HG02571 (cell line): ENCODE results near the gene ASB11.
A peak's percentile ranks its signal among the peaks of the same experiment; 100 is the strongest.

ENCODE experiments used
- ATAC-seq: cut with Tn5 transposase; IDR thresholded peaks from one replicate; pipeline ENCODE4 v1.9.1; 2021; ENCODE audit warnings: mild to moderate bottlenecking, moderate library complexity; ENCODE audit not compliant: unreplicated experiment

The ASB11 gene

GRCh38 chrX:15315509-15315908, at the start of gene ASB11:
Gene ASB11, minus strand, starts transcription at chrX:15315640. Its CDS starts 35 bp downstream, at chrX:15315605.
- ATAC-seq: no peak

DNA sequence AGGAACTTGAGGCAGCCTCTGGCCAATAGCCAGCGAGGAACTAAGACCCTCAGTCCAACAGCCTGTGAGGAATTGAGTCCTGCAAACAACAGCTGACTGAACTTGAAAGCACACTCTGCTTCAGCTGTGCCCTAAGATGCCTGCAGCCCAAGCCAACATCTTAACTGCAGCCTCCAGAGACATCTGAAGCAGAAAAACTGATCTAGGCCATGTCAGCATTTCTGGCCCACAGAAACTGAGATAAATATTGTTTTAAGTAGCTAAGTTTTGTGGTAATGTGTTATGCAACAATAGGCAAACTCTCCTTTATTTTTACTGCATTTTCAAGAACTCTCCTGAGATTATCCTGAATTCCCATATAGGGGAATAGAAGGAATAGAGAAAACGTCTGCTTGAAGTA, 44.3 kb upstream of the ASB11 start:
- no peak for ATAC-seq

DNA sequence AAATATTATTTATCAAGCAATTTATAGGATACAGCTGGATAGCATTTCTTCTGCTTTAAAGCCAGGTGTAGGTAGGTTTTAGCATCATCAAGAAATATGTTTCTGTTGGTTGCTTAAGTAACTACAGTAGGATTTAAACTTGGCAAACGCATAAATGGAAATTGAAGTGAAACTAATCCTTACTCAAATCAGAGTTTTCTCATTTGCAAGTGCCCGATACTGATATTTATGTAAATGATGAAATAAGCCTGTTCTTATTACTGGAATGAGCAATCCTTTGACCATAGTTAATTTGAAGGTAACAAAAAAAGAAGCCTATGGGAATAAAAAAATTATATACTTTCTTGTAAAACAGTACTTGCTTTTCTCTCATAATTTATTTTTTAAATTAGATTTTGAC, 43.1 kb upstream of the ASB11 start:
- no peak for ATAC-seq

- no peak for ATAC-seq
Observed at GRCh38 chrX:15356444-15356843, 41.0 kb upstream of the ASB11 start.

- no peak for ATAC-seq
Observed at GRCh38 chrX:15350329-15350996, 35.0 kb upstream of the ASB11 start.

GRCh38 chrX:15349046-15349445, 33.6 kb upstream of the ASB11 start:
- ATAC-seq: no peak

- no peak for ATAC-seq
Observed at GRCh38 chrX:15345976-15346375, 30.5 kb upstream of the ASB11 start.

DNA sequence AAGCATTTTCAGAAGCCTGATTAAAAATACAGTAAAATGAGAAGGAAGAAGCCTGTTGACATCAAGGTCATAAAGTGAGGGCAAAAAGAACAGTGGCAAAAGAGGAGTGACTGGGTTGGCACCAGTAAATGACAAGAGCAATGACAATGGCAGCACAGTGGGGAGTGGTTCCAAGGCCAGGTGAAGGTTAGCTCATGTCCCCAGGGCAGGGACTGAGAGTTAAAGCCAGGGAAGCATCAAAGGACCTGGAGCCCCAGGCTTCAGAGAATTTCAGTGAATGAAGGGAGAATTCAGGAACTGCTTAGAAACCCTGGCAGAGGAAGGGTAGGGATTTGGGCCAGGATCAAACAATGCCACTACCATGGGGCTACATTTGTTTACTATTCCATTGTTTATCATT, 28.7 kb upstream of the ASB11 start:
- ATAC-seq: no peak

- no peak for ATAC-seq
Observed at GRCh38 chrX:15343075-15343476, 27.6 kb upstream of the ASB11 start.

DNA sequence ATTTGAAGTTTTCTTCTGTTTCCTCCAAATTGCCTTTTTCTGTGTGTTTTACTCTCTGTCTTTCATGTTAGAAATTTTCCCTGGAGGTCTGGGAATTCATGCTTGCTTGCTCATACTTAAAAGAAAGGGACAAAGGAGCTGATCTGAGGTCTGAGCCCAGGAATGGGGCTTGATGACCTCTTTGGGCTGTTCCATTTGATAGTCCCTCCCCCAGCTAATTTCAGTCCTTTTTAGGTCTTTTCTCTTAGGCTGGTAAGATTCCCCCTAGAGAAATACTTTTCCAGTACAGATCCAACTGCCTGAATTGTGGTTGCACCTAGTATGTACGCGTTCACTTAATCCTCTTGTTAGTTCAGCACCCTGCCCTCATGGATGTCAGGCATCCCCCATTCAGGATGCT, 25.4 kb upstream of the ASB11 start:
- ATAC-seq: no peak

- no peak for ATAC-seq
Observed at GRCh38 chrX:15336023-15336413, 20.6 kb upstream of the ASB11 start.

DNA sequence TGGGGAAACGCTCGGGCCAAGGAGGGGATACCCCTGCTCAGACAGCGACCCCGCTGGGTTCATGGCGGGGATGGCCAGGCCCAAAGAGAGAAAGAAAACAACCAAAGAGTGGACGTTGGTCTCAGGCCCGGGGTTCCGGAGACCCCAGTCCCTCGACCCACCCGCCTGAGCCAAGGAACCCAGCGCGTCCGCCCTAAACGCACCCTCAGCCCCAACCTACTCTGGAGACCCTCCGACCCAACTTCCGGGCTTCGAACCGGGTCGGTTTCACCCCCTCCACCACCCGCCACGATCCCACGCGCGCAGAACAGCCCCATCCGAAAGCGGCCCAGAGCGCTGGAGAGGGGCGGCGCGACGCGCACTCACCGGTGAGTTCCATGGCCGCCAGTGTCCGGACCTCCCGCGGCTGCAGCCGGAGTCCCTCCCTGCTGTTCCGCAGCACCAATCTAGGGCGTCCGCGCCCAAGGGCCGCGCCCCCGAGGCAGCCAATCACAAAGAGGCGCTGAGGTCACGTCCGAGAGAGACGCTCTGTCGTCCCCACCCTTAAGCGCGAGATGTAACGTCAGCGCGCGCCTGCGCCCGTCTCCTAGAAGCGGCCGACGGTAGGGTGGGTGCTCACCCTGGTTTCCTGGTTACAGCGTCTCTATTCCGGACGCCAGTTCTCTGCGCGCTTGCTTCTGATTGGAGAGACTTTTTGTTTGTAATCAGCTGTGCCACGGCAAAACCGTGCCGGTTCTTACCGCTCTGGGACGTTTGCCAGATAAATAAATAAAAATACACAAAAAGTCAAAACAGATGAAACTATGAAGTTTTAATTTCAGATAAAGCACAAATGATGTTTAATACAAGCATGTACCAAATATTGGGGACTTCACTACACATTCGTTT, 19.9 kb upstream of the ASB11 start, which contains the start of gene PIGA:
Gene PIGA, minus strand, starts transcription at position 389 of the 888 bp plus-strand sequence. CDS start 3,593 bp downstream, outside the sequence.
- ATAC-seq: peak; percentile 97

DNA sequence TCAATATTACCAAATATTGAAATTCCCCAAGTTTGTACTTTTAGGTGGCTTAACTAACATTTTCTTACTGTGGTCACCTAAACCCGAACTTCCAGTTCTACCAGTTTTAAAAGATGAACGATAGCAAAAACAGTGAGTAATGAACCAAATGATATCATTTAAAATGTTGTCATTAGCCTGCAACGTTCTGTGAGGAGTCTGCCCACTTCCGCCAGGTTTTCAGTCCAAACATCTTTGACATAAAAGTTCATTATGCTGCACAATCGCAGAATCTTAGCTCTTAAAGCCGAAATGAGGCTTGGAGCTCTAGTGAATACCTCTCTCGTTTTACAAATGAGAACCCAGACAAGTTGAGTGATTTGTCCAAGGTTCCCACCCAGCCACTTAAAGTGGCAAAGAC, 19.1 kb upstream of the ASB11 start:
- no peak for ATAC-seq

- no peak for ATAC-seq
Observed at GRCh38 chrX:15328821-15329220, 13.4 kb upstream of the ASB11 start.

DNA sequence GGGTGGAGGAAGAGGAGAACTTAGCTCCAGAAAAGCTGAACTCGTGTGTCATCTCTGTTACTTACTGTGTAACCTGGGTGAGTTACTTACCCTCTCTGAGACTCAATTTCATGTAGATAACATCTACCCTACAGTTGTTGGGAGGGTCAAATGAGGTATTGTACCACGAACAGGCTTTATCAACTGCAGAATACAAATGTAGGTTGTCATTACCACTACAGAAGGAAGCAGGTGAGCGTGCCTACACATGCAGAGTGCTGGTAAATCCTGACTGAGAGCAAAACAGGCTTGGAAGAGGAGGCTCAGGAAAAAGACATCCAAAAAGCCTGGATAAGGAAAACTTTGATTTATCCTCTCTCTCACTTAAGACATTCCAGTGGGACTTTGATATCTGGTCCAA, 12.7 kb upstream of the ASB11 start:
- ATAC-seq: no peak

DNA sequence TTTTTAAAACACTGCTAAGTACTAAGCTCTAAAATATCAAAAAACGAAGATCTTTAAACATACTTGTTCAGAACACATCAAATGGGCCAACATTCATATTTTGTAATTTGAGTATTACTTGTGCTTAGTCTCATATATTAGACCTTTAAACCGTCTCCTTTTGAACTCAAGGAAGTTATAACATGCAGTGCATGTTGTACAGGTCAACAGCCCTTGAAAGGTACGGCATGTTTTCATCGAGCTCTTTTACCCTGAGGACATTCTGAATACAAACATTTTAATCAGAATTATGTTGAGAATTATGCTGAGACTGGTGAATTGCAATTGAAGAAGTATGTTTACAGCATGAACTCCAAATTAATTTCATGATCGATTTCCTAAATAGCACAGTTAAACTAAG, 7.0 kb upstream of the ASB11 start:
- ATAC-seq: no peak

DNA sequence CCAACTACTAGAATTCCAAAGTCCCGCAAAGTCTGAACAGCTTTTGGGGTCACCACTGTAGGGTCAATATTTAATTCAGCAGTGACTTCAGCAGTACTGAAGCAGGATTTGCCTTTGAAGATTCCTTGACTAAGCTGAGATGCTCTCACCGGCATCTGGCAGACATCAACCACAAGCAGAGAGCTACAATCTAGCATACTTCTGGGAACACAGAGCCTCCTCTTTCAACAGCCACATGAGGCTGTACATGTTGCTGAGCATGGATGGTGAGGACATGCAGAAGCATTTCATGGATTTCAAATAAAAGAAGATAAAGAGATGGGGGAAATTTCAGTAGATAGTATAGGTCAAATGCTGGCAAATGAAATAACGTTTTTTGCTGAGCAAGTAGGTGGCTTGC, 6.6 kb upstream of the ASB11 start:
- ATAC-seq: no peak

GRCh38 chrX:15321447-15321846, 6.0 kb upstream of the ASB11 start:
- ATAC-seq: no peak

DNA sequence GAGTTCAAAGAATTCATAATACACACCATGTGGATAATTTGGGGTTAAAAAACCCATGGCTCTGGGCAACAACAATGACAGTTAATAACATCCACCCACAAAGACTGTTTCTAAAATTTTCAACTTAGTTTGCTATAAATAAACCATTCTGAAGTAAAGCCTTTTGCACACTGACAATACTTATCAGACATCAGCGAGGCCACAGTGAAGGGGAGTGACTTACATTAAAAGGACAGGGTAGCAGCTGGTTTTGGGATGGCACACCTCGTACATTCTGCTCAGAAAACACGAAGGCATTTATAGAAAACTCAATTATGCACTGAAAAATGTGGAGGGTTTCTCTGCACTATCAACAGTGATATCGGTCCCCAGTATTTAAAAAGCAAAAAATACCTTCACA, 4.9 kb upstream of the ASB11 start:
- no peak for ATAC-seq

DNA sequence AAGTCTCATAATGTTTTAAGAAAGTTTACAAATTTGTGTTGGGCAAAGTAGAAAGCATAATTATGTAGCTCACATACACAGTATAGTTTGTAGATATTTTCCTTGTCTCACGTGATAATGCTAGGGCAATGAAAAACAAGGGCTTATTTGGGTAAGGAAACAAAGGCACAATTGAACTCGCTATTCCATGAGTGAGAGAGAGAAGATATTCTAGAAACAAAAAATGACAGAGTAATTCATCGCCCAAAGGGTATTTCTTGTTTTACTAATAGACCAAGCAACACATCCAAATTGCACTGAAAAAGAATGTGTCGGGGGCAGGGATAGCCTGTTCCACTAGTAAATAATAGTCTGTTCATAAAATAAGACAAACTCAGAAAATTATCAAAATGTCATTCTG, 3.6 kb upstream of the ASB11 start:
- no peak for ATAC-seq

DNA sequence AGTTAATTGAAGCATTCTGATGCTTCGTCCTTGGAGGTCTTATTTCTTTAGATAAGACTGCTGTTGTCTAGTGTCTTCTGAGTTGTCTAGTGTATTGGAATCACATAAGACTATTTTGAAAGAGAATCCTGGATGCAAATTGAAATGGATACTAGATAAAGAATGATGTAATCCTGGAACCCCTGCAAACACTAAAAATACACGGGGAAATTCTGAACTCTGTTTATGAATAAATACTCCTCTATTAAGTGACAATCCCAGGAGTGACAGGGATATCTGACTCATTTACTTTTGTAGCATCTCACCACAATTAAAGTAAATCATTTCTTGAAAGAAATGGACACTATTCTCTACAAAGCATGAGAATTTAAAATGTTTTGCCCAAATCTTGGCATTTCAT, 968 bp downstream of the ASB11 start:
- ATAC-seq: no peak

- ATAC-seq: no peak
Observed at GRCh38 chrX:15311119-15311518, 4.3 kb downstream of the ASB11 start.
